Endothelial cell of umbilical vein (primary cell): ENCODE measurements around the gene FAM117B. TPM values are rescaled to one million over a fixed set of nuclear protein-coding genes. Genes with fewer than 3 reads are reported as not detected.
A peak's percentile ranks its signal among the peaks of the same experiment; 100 is the strongest.

Experiments used
- BruUV-seq: library from RNA; stranded (reverse); fragments of 400-500 nt; replicated peaks from 2 replicates; lab custom pipeline; 2021; lab: Mats Ljungman, UMichigan
- CTCF ChIA-PET: fragments of 300-600, 350-600 bp; sonication (Branson Sonifier 250); formaldehyde crosslinking; loops from one replicate; lab custom pipeline; 2021; ENCODE audit warnings: antibody characterized with exemption, inconsistent platforms; lab: Charles Lee
- POLR2A ChIA-PET: fragments of 300-600, 350-600 bp; sonication (Branson Sonifier 250); formaldehyde crosslinking; loops from one replicate; lab custom pipeline; 2021; ENCODE audit warnings: antibody characterized with exemption, inconsistent platforms; lab: Charles Lee
- DNase-seq: peaks from one replicate; pipeline ENCODE4 v3.0.0-alpha.2; 2011; ENCODE audit warnings: low read depth, low spot score
- FAIRE-seq: peaks from 2 replicates; lab custom pipeline; 2011; peaks lifted over from hg19 to GRCh38; lab: Jason Lieb, UNC
- H2AFZ ChIP-seq: 2 replicates; pipeline ENCODE4 v1.6.0; 2012; ENCODE audit warnings: low read depth, low read length, control low read depth, inconsistent platforms
- H3K27ac ChIP-seq: 2 replicates; pipeline ENCODE4 v1.5.1; 2011; ENCODE audit warnings: low read depth, mild to moderate bottlenecking, control low read depth, low read length, moderate library complexity; ENCODE audit not compliant: insufficient read depth
- H3K27me3 ChIP-seq, 2 experiments: 2 replicates each; pipeline versions ENCODE4 v1.6.0 to v1.6.1; 2011; ENCODE audit warnings: low read length in 2 of 2, mixed read lengths in 1 of 2; ENCODE audit not compliant: control insufficient read depth in 2 of 2, insufficient read depth in 2 of 2
- H3K36me3 ChIP-seq, 2 experiments: 2 replicates in 1 of 2; 3 replicates in 1 of 2; pipeline ENCODE4 v1.5.1; 2011; ENCODE audit warnings: low read length in 2 of 2, mild to moderate bottlenecking in 1 of 2, moderate library complexity in 1 of 2; ENCODE audit not compliant: control insufficient read depth in 2 of 2, insufficient read depth in 2 of 2; ENCODE audit errors: extremely low read depth in 1 of 2
- H3K4me1 ChIP-seq: 3 replicates; pipeline ENCODE4 v1.5.1; 2011; ENCODE audit warnings: mild to moderate bottlenecking, low read length; ENCODE audit not compliant: control insufficient read depth, insufficient read depth; ENCODE audit errors: extremely low read depth
- H3K4me2 ChIP-seq: 2 replicates; pipeline ENCODE4 v1.6.1; 2011; ENCODE audit warnings: low read length, control low read depth, mixed read lengths; ENCODE audit not compliant: insufficient read depth
- H3K4me3 ChIP-seq, 3 experiments: fragments of 200-600 bp in 1 of 3; sonication (generic), shearing (Covaris generic) in 1 of 3; replicated peaks in 1 of 3; 2 replicates each; pipeline ENCODE4 v1.5.1; 2011 to 2016; ENCODE audit warnings: control low read depth in 3 of 3, low read length in 3 of 3, mild to moderate bottlenecking in 2 of 3, inconsistent platforms in 1 of 3, low read depth in 1 of 3, moderate library complexity in 1 of 3; ENCODE audit not compliant: insufficient read depth in 1 of 3
- H3K79me2 ChIP-seq: 2 replicates; pipeline ENCODE4 v1.6.0; 2012; ENCODE audit warnings: low read length, inconsistent platforms; ENCODE audit not compliant: control insufficient read depth, insufficient read depth
- H3K9ac ChIP-seq: replicated peaks from 2 replicates; pipeline ENCODE3; 2011; ENCODE audit warnings: low read length, control low read depth; ENCODE audit not compliant: insufficient read depth; ENCODE audit errors: extremely low read depth
- H3K9me1 ChIP-seq: replicated peaks from 3 replicates; pipeline ENCODE4 v1.6.0; 2011; ENCODE audit warnings: mild to moderate bottlenecking, low read length; ENCODE audit not compliant: control insufficient read depth, insufficient read depth; ENCODE audit errors: extremely low read depth
- H3K9me3 ChIP-seq: replicated peaks from 2 replicates; pipeline ENCODE4 v1.5.1; 2012; ENCODE audit warnings: low read length, inconsistent platforms; ENCODE audit not compliant: control insufficient read depth, insufficient read depth
- H4K20me1 ChIP-seq: replicated peaks from 2 replicates; pipeline ENCODE3; 2011; ENCODE audit warnings: mild to moderate bottlenecking, low read length; ENCODE audit not compliant: control insufficient read depth, insufficient read depth; ENCODE audit errors: extremely low read depth
- EZH2 ChIP-seq: IDR thresholded peaks from 2 replicates; pipeline ENCODE4 v1.6.1; 2012; ENCODE audit warnings: borderline replicate concordance, low read depth, mild to moderate bottlenecking, moderate library complexity, low read length, inconsistent platforms; ENCODE audit not compliant: severe bottlenecking
- FOS ChIP-seq: IDR thresholded peaks from 2 replicates; pipeline ENCODE4 v1.6.1; 2011; ENCODE audit warnings: mild to moderate bottlenecking, low read length, moderate library complexity, borderline replicate concordance; ENCODE audit not compliant: insufficient read depth
- GATA2 ChIP-seq: IDR thresholded peaks from 2 replicates; pipeline ENCODE4 v1.7.0; 2011; ENCODE audit warnings: low read depth, mild to moderate bottlenecking, moderate library complexity, mixed read lengths, low read length; ENCODE audit not compliant: insufficient read length, insufficient read depth
- JUN ChIP-seq: IDR thresholded peaks from 2 replicates; pipeline ENCODE4 v1.6.1; 2011; ENCODE audit warnings: borderline replicate concordance, low read depth; ENCODE audit not compliant: insufficient read length, insufficient read depth
- POLR2AphosphoS5 ChIP-seq: IDR thresholded peaks from 2 replicates; pipeline ENCODE4 v1.6.1; 2012; ENCODE audit warnings: low read depth, mild to moderate bottlenecking, control low read depth, low read length, moderate library complexity; ENCODE audit not compliant: insufficient read depth
- dilution Hi-C: fragments of 300-500 bp; cut with MboI; formaldehyde crosslinking; loops from one replicate; pipeline ENCODE4 v1.15.0; 2019; ENCODE audit warnings: low sequenced_read_pairs; ENCODE audit not compliant: extremely low pct_ligation_motif_present
- intact Hi-C: fragments of 100-400 bp; cut with micrococcal nuclease; formaldehyde crosslinking; loops from one replicate; pipeline ENCODE4 v1.10.0; 2022
- polyA plus RNA-seq, 4 experiments: library from polyadenylated mRNA; depleted of rRNA in 3 of 4; stranded (reverse) in 3 of 4; unstranded in 1 of 4; fragments of >200 nt; gene quantifications; 2 replicates each; pipeline versions ENCODE4 v1.2.1 to v1.2.3, GENCODE V29; 2011 to 2012; ENCODE audit warnings: missing spikeins in 1 of 4
- total RNA-seq: library from RNA; stranded (reverse); gene quantifications from 2 replicates; pipeline ENCODE4 v1.2.3, GENCODE V29; 2021
- TF ChIP-seq, protein P1 (sequence below), 2 donors: IDR thresholded peaks; 1 replicate in 1 of 2; 2 replicates in 1 of 2; pipeline ENCODE4 v1.5.1; 2011; ENCODE audit warnings: low read length in 2 of 2, mild to moderate bottlenecking in 2 of 2, moderate library complexity in 2 of 2, control low read depth in 1 of 2, inconsistent platforms in 1 of 2, low read depth in 1 of 2; ENCODE audit not compliant: insufficient read depth in 1 of 2; ENCODE audit errors: extremely low read depth in 1 of 2

Gene FAM117B
- total and polyA plus RNA-seq, 2 donors (not counting 3 experiments of a cell fraction or from before 2014, with no cell fraction given): 1.3 to 7.0 TPM

DNA sequence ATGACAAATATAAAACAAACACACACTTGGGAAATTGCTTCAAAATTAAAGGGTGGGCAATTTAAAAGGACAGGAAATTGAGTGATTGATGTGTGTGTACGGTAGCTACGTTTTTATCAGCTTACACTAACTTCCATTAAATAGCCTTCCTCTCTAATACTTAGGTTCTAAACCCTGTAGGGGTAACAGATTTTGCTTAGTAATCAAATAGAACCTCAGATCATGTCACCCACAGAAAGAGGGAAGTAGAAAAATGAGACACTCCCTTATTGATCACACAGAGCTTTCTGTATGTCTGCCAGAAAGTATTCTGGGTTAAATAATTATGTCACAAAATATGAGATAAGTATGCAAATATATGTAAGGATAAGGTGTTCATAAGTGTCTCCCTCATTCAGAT is 143.4 kb downstream of the FAM117B start:
- CTCF ChIA-PET: interaction anchor here (0.7 kb wide), 1 partner anchor 10 kb away, joined by 4 read pairs; no protein-coding TSS in a partner anchor

DNA sequence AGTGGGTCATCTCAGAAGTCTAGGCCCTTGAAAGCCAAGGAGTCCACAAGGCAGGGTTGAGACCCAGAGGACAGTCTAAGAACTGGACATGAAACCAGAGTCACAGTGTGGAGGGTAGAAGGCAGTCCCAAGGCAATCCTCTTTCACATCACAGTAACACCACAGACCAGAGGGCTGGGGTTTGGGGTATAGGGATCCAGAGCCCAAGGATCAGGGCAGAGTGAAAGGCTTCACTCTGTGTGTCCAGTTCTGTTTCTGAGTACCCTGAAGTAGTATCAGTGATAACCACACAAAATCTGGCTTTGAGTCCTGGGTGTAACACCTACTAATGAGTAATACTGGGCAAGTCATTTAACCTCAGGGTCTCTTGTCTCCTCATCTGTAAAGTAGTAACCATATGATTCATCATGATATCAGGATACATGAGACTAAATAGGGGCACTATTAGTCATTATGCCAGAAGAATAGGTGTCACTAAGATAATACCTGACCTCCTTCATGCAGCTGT is 145.8 kb downstream of the FAM117B start:
- no peaks in the 10 kb centered on the region for H3K27me3 ChIP-seq
- H3K9ac ChIP-seq: no peak overlapping the region
- H3K4me1 ChIP-seq: peaks cover 8% of the 10 kb centered on the region
- POLR2A ChIA-PET: no interaction called here
- dilution Hi-C loops (no loop called here), intact Hi-C loops (loop anchor here (1.0 kb wide), 1 partner anchor 28 kb away; no protein-coding TSS in a partner anchor)
- H4K20me1 ChIP-seq: no peaks in the 10 kb centered on the region
- CTCF ChIA-PET: no interaction called here
- no peak overlapping the region for H3K27ac ChIP-seq
- no peak overlapping the region for H2AFZ ChIP-seq
- TF ChIP-seq, protein P1, sequence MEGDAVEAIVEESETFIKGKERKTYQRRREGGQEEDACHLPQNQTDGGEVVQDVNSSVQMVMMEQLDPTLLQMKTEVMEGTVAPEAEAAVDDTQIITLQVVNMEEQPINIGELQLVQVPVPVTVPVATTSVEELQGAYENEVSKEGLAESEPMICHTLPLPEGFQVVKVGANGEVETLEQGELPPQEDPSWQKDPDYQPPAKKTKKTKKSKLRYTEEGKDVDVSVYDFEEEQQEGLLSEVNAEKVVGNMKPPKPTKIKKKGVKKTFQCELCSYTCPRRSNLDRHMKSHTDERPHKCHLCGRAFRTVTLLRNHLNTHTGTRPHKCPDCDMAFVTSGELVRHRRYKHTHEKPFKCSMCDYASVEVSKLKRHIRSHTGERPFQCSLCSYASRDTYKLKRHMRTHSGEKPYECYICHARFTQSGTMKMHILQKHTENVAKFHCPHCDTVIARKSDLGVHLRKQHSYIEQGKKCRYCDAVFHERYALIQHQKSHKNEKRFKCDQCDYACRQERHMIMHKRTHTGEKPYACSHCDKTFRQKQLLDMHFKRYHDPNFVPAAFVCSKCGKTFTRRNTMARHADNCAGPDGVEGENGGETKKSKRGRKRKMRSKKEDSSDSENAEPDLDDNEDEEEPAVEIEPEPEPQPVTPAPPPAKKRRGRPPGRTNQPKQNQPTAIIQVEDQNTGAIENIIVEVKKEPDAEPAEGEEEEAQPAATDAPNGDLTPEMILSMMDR (IDR thresholded peaks at IDR 0.05; ENCODE audit: extremely low read depth in 1 of 2, insufficient read depth in 1 of 2, low read depth in 1 of 2, low read length in 2 of 2): no peak
- TF ChIP-seq FOS (peak; percentile 92), POLR2AphosphoS5 (peak; percentile 38), GATA2 (peak; percentile 86), JUN (peak; percentile 38)
- DNase-seq: peak; percentile 48
- no peaks in the 10 kb centered on the region for H3K36me3 ChIP-seq
- no peak overlapping the region for H3K4me3 ChIP-seq
- FAIRE-seq: no peak
- H3K9me3 ChIP-seq: no peaks in the 10 kb centered on the region
- H3K9me1 ChIP-seq: no peaks in the 10 kb centered on the region
- BruUV-seq: no TSS peak
- H3K4me2 ChIP-seq: no peak overlapping the region
- no peaks in the 10 kb centered on the region for H3K79me2 ChIP-seq

More for the DNA sequence above, 143.4 kb downstream of the FAM117B start:
- FAIRE-seq (no peak), DNase-seq (no peak)
- no peak overlapping the region for H3K4me3 ChIP-seq
- H3K4me1 ChIP-seq: peaks cover 8% of the 10 kb centered on the region
- H3K9ac ChIP-seq: no peak overlapping the region
- H3K36me3 ChIP-seq: no peaks in the 10 kb centered on the region
- no peaks in the 10 kb centered on the region for H3K9me3 ChIP-seq
- H3K79me2 ChIP-seq: no peaks in the 10 kb centered on the region
- no peak overlapping the region for H2AFZ ChIP-seq
- dilution Hi-C loops (no loop called here), intact Hi-C loops (no loop called here)
- TF ChIP-seq EZH2: no peak
- TF ChIP-seq POLR2AphosphoS5: no peak
- TF ChIP-seq FOS: no peak
- TF ChIP-seq JUN: no peak
- H4K20me1 ChIP-seq: no peaks in the 10 kb centered on the region
- no peak overlapping the region for H3K27ac ChIP-seq
- H3K27me3 ChIP-seq: no peaks in the 10 kb centered on the region
- no peak overlapping the region for H3K4me2 ChIP-seq
- POLR2A ChIA-PET: no interaction called here
- no TSS peak for BruUV-seq
- no peaks in the 10 kb centered on the region for H3K9me1 ChIP-seq
